Measurements from ENCODE around the gene SCG5. TPM values are rescaled to one million over a fixed set of nuclear protein-coding genes. Genes with fewer than 3 reads are reported as not detected.

The SCG5 gene
- total RNA-seq, 2 donors from 2014 or later = 0.74 to 3.8 TPM

- no peaks in the 10 kb centered on the region for H3K9me3 Mint-ChIP-seq
- no peak overlapping the region for H3K4me3 Mint-ChIP-seq
- DNase-seq (ENCODE audit: low spot score) (no peak), ATAC-seq (no peak)
- H3K36me3 Mint-ChIP-seq = no peaks in the 10 kb centered on the region
- peaks cover 7 to 15% of the 10 kb centered on the region in 2 donors for H3K4me1 Mint-ChIP-seq (ENCODE audit: low read depth in 2 of 2)
- peaks cover 40 to 74% of the 10 kb centered on the region in 2 donors for H3K27me3 Mint-ChIP-seq
- no peak overlapping the region for H3K27ac Mint-ChIP-seq
These were observed 73.8 kb downstream of the SCG5 start for GRCh38 chr15:32715276-32715675.

GRCh38 chr15:32716216-32716914, 74.9 kb downstream of the SCG5 start:
- Mint-ChIP-seq H3K36me3 (no peaks in the 10 kb centered on the region), H3K9me3 (no peaks in the 10 kb centered on the region), H3K4me3 (peak overlapping the region; percentile 47), H3K27me3 (peaks cover 45 to 72% of the 10 kb centered on the region in 2 donors), H3K4me1 (ENCODE audit: low read depth in 2 of 2) (peaks cover 7 to 15% of the 10 kb centered on the region in 2 donors), H3K27ac (no peak overlapping the region)
- DNase-seq (ENCODE audit: low spot score) = no peak
- ATAC-seq = no peak

- H3K4me3 Mint-ChIP-seq = peak overlapping the region; percentile 47
- no peaks in the 10 kb centered on the region for H3K36me3 Mint-ChIP-seq
- no peak overlapping the region for H3K27ac Mint-ChIP-seq
- peaks cover 7 to 15% of the 10 kb centered on the region in 2 donors for H3K4me1 Mint-ChIP-seq (ENCODE audit: low read depth in 2 of 2)
- H3K9me3 Mint-ChIP-seq = no peaks in the 10 kb centered on the region
- DNase-seq (ENCODE audit: low spot score) (no peak), ATAC-seq (no peak)
- H3K27me3 Mint-ChIP-seq = peaks cover 45 to 71% of the 10 kb centered on the region in 2 donors
These were observed 75.5 kb downstream of the SCG5 start for GRCh38 chr15:32716915-32717425.

- Mint-ChIP-seq H3K9me3 (no peaks in the 10 kb centered on the region), H3K4me1 (ENCODE audit: low read depth in 2 of 2) (peaks cover 11 to 17% of the 10 kb centered on the region in 2 donors), H3K36me3 (no peaks in the 10 kb centered on the region), H3K4me3 (peak within 1 kb of the TSS; percentile 47), H3K27ac (no peak within 1 kb of the TSS), H3K27me3 (peaks cover 49 to 73% of the 10 kb centered on the region in 2 donors)
- DNase-seq (ENCODE audit: low spot score) (no peak), ATAC-seq (no peak)
These were observed 76.1 kb downstream of the SCG5 start, which contains the start of gene GREM1 for GRCh38 chr15:32717426-32718226. GREM1 (plus strand) TSS chr15:32718004; CDS start chr15:32730691, 12,687 bp downstream.

GRCh38 chr15:32718227-32718820, 76.8 kb downstream of the SCG5 start:
- Mint-ChIP-seq H3K9me3 (no peaks in the 10 kb centered on the region), H3K4me3 (no peak overlapping the region), H3K4me1 (ENCODE audit: low read depth in 2 of 2) (peaks cover 17 to 18% of the 10 kb centered on the region in 2 donors), H3K27me3 (peaks cover 48 to 73% of the 10 kb centered on the region in 2 donors), H3K27ac (no peak overlapping the region), H3K36me3 (no peaks in the 10 kb centered on the region)
- DNase-seq (ENCODE audit: low spot score) (no peak), ATAC-seq (no peak)

GRCh38 chr15:32718821-32719716, 77.6 kb downstream of the SCG5 start:
- Mint-ChIP-seq H3K4me1 (ENCODE audit: low read depth in 2 of 2) (peaks cover 23 to 24% of the 10 kb centered on the region in 2 donors), H3K9me3 (no peaks in the 10 kb centered on the region), H3K4me3 (peak overlapping the region; percentile 36), H3K36me3 (no peaks in the 10 kb centered on the region), H3K27me3 (peaks cover 50 to 66% of the 10 kb centered on the region in 2 donors), H3K27ac (no peak overlapping the region)
- DNase-seq (ENCODE audit: low spot score) (no peak), ATAC-seq (no peak)

- Mint-ChIP-seq H3K27me3 (peaks cover 49 to 61% of the 10 kb centered on the region in 2 donors), H3K4me3 (no peak overlapping the region), H3K4me1 (ENCODE audit: low read depth in 2 of 2) (peaks cover 18 to 21% of the 10 kb centered on the region in 2 donors), H3K36me3 (peaks cover 7% of the 10 kb centered on the region), H3K27ac (no peak overlapping the region), H3K9me3 (peaks cover 5% of the 10 kb centered on the region)
- DNase-seq (ENCODE audit: low spot score) (no peak), ATAC-seq (no peak)
These were observed 80.1 kb downstream of the SCG5 start for GRCh38 chr15:32721596-32721995.

- Mint-ChIP-seq H3K27ac (no peak overlapping the region), H3K4me1 (ENCODE audit: low read depth in 2 of 2) (peaks cover 15 to 17% of the 10 kb centered on the region in 2 donors), H3K4me3 (no peak overlapping the region), H3K27me3 (peaks cover 46 to 58% of the 10 kb centered on the region in 2 donors), H3K36me3 (peaks cover 7% of the 10 kb centered on the region), H3K9me3 (peaks cover 5% of the 10 kb centered on the region)
- no peak for DNase-seq (ENCODE audit: low spot score)
- no peak for ATAC-seq
These were observed 80.6 kb downstream of the SCG5 start for GRCh38 chr15:32722136-32722535.

GRCh38 chr15:32723171-32723948, 81.8 kb downstream of the SCG5 start:
- Mint-ChIP-seq H3K4me3 (peak overlapping the region; percentile 31), H3K36me3 (peaks cover 7% of the 10 kb centered on the region), H3K9me3 (peaks cover 5% of the 10 kb centered on the region), H3K27me3 (peaks cover 48 to 55% of the 10 kb centered on the region in 2 donors), H3K4me1 (ENCODE audit: low read depth in 2 of 2) (peaks cover 15 to 17% of the 10 kb centered on the region in 2 donors), H3K27ac (no peak overlapping the region)
- DNase-seq (ENCODE audit: low spot score) (no peak), ATAC-seq (peak; percentile 79 to 96)

- peaks cover 7% of the 10 kb centered on the region for H3K36me3 Mint-ChIP-seq
- H3K4me3 Mint-ChIP-seq = no peak overlapping the region
- H3K9me3 Mint-ChIP-seq = peaks cover 5% of the 10 kb centered on the region
- no peak overlapping the region for H3K27ac Mint-ChIP-seq
- H3K4me1 Mint-ChIP-seq (ENCODE audit: low read depth in 2 of 2) = no peaks in the 10 kb centered on the region
- peaks cover 43 to 55% of the 10 kb centered on the region in 2 donors for H3K27me3 Mint-ChIP-seq
- DNase-seq (ENCODE audit: low spot score) = no peak
- ATAC-seq = peak in 1 of 2 donors; percentile 51
These were observed 88.3 kb downstream of the SCG5 start for GRCh38 chr15:32729700-32730395.

GRCh38 chr15:32730677-32731654, 89.5 kb downstream of the SCG5 start:
- H3K27me3 Mint-ChIP-seq = peaks cover 44 to 45% of the 10 kb centered on the region in 2 donors
- no peak overlapping the region for H3K4me3 Mint-ChIP-seq
- H3K27ac Mint-ChIP-seq = no peak overlapping the region
- ATAC-seq (peak; percentile 24 to 48), DNase-seq (ENCODE audit: low spot score) (no peak)
- peaks cover 5% of the 10 kb centered on the region for H3K9me3 Mint-ChIP-seq
- peaks cover 6% of the 10 kb centered on the region for H3K36me3 Mint-ChIP-seq
- no peaks in the 10 kb centered on the region for H3K4me1 Mint-ChIP-seq (ENCODE audit: low read depth in 2 of 2)
